Kidney glomerular epithelial cell (primary cell): ENCODE data around the gene SLC25A21.

Experiments
- DNase-seq: peaks from one replicate; lab custom pipeline; 2025; lab: John Stamatoyannopoulos, UW

SLC25A21 gene

DNA sequence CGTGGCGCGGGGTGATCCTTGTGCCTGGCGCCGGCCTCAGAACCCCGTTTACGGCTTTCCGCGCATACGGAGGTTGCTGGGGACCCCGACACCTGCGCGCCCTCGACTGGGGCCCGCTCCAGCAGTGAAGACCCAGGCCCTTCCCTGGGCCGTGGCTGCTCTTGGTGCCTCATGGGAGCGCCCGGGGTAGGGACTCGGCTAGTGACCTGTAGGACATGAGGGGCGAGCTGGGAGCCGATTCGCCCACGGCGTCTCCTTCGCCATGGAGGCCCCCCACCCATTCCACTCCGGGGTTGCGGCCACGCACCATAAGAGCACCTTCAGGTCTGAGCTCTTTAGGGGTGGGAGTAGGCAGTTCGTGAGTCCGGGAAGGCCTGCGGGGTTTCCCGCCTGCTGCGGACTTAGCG, 525.0 kb downstream of the SLC25A21 start:
- DNase-seq: no peak

DNA sequence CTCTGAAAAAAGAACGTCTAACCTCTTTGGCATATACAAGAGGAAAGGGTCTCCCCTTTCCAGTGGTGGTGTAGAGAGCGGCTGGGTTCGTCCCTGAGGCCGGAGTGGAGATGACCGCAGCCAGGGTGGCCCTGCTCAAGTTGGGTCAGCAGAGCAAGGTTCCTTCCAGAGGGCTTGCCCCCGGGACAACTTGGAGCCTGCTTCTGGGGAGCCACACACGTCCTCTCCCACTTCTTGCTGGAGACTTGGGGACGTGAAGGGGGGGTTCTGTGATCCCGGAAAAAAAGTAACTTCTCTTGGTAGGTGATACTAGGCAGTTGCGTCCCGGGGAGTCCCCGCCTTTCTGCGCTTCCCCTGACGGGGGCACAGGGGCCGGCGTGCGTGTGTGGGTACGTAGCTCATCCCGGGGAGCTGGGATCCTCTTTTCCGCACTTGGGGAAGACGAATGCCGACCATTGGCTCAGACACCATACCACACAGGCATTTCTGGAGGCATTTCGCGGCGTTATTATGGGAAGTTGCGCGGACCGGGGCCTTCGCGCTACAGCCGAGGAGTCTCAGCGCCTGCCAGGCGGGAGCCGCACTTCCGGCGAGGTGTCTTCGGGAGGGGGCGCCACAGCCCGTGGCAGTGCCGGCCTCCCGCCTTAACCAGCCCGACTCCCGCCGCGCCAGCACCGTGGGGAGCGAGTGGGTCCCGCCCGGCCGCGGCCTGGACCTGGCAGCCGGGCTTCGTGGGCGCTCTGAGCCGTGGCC, 525.6 kb downstream of the SLC25A21 start:
- DNase-seq: no peak

DNA sequence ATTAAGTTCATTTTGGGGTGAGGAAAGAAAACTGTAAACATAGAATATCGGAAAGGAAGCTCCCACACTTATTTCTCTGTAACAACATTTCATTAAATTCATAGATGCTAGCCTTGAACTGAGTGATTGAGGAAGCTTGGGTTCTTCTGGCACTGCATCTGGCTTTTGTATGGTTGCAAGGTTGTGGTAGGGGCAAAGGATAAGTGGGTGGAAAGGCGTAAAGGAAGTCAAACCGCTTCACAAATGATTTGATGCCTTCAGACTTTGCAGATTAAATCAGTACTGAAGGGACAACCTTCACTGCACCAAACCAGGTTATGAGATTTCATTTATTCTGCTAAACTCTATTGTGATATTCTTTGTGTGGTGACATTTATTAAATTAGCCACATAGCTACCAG, 538.8 kb downstream of the SLC25A21 start:
- DNase-seq: no peak
